K562 (cell line): ENCODE data around the gene NAA10. TPM values are rescaled to one million over a fixed set of nuclear protein-coding genes. Genes with fewer than 3 reads are reported as not detected.

Experiments used
- ATAC-seq: fragments of 200-7000 bp; cut with Tn5 transposase; 3 replicates; pipeline ENCODE4 v1.9.1; 2020; ENCODE audit warnings: moderate library complexity
- BruUV-seq: library from RNA; stranded (reverse); fragments of 400-500 nt; replicated peaks from 2 replicates; lab custom pipeline; 2021; lab: Mats Ljungman, UMichigan
- CTCF ChIA-PET: fragments of 300-600 bp; formaldehyde crosslinking; extraction: SDS; loops from one replicate; lab custom pipeline; 2021; ENCODE audit warnings: low intra/inter-chr PET ratio; lab: Yijun Ruan, JAX
- POLR2A ChIA-PET: fragments of 300-600, 350-650 bp; sonication (Branson Sonifier 250); formaldehyde crosslinking; extraction: SDS; loops from one replicate; lab custom pipeline; 2021; ENCODE audit warnings: antibody characterized with exemption, inconsistent platforms; lab: Yijun Ruan, JAX
- DNase-seq, 4 experiments: peaks; one replicate each; pipeline versions ENCODE4 v3.0.0 to v3.0.0-alpha.2; 2011 to 2018; ENCODE audit warnings: low spot score in 3 of 4, mixed read lengths in 3 of 4; ENCODE audit errors: extremely low read depth in 1 of 4
- FAIRE-seq: peaks from 2 replicates; lab custom pipeline; 2011; peaks lifted over from hg19 to GRCh38; lab: Jason Lieb, UNC
- H2AFZ ChIP-seq: 2 replicates; pipeline ENCODE4 v1.6.0; 2011; ENCODE audit warnings: low read depth, low read length, control low read depth, inconsistent platforms
- H3K27ac ChIP-seq: fragments of 200-600 bp; 3 replicates; pipeline ENCODE4 v1.8.0; 2011; ENCODE audit warnings: low read depth, mild to moderate bottlenecking, control low read depth, inconsistent platforms, low read length, moderate library complexity, mixed read lengths; ENCODE audit errors: extremely low read depth
- H3K27me3 ChIP-seq, 2 experiments: fragments of 300-600 bp in 1 of 2; 2 replicates in 1 of 2; 3 replicates in 1 of 2; pipeline versions ENCODE4 v1.6.0 to v1.8.0; 2011; ENCODE audit warnings: inconsistent platforms in 2 of 2, low read length in 2 of 2, mild to moderate bottlenecking in 1 of 2, mixed read lengths in 1 of 2, moderate library complexity in 1 of 2; ENCODE audit not compliant: control insufficient read depth in 2 of 2, insufficient read depth in 2 of 2
- H3K36me3 ChIP-seq: fragments of 300-600 bp; 3 replicates; pipeline ENCODE4 v1.8.0; 2011; ENCODE audit warnings: mild to moderate bottlenecking, low read length, inconsistent platforms; ENCODE audit not compliant: control insufficient read depth, insufficient read depth
- H3K4me1 ChIP-seq, 2 experiments: fragments of 200-600 bp in 1 of 2; replicated peaks in 1 of 2; 2 replicates in 1 of 2; 3 replicates in 1 of 2; pipeline versions ENCODE4 v1.5.1 to v1.8.0; 2011; ENCODE audit warnings: inconsistent platforms in 2 of 2, low read length in 2 of 2, mild to moderate bottlenecking in 1 of 2, mixed read lengths in 1 of 2, moderate library complexity in 1 of 2; ENCODE audit not compliant: control insufficient read depth in 2 of 2, insufficient read depth in 2 of 2
- H3K4me2 ChIP-seq: 2 replicates; pipeline ENCODE4 v1.6.1; 2011; ENCODE audit warnings: low read length, control low read depth, inconsistent platforms, mixed read lengths; ENCODE audit not compliant: insufficient read depth
- H3K4me3 ChIP-seq: fragments of 200-600 bp; sonication (generic), shearing (Covaris generic); 2 replicates; pipeline ENCODE4 v1.5.1; 2016; ENCODE audit warnings: control low read depth, inconsistent platforms
- H3K79me2 ChIP-seq: fragments of 200-600 bp; 3 replicates; pipeline ENCODE4 v1.8.0; 2011; ENCODE audit warnings: low read length, inconsistent platforms; ENCODE audit not compliant: control insufficient read depth, insufficient read depth
- H3K9ac ChIP-seq, 2 experiments: 2 replicates each; pipeline versions ENCODE4 v1.6.0 to v1.6.1; 2011; ENCODE audit warnings: low read depth in 2 of 2, low read length in 2 of 2, control low read depth in 1 of 2, inconsistent platforms in 1 of 2, mild to moderate bottlenecking in 1 of 2, mixed read lengths in 1 of 2; ENCODE audit not compliant: insufficient read depth in 1 of 2
- H3K9me1 ChIP-seq: one replicate; pipeline ENCODE4 v1.6.0; 2011; ENCODE audit warnings: inconsistent platforms, mild to moderate bottlenecking, low read length, moderate library complexity; ENCODE audit not compliant: control insufficient read depth, insufficient read depth
- H3K9me3 ChIP-seq: replicated peaks from 2 replicates; pipeline ENCODE4 v1.5.1; 2011; ENCODE audit warnings: low read depth, low read length, inconsistent platforms; ENCODE audit not compliant: control insufficient read depth, insufficient read depth
- H4K20me1 ChIP-seq: replicated peaks from 2 replicates; pipeline ENCODE4 v1.6.1; 2011; ENCODE audit warnings: low read length, inconsistent platforms, mixed read lengths; ENCODE audit not compliant: control insufficient read depth, insufficient read depth
- FOXP1 ChIP-seq: sonication (generic); formaldehyde crosslinking; IDR thresholded peaks from 2 replicates; pipeline ENCODE4 v1.8.0; 2022; ENCODE audit warnings: mild to moderate bottlenecking, missing genetic modification reagents
- KDM5B ChIP-seq: fragments of 200-600 bp; sonication (generic); IDR thresholded peaks from 2 replicates; pipeline ENCODE4 v1.6.1; 2012; ENCODE audit warnings: low read depth, mild to moderate bottlenecking, moderate library complexity, low read length, control low read depth, inconsistent platforms; ENCODE audit not compliant: insufficient replicate concordance
- RBBP5 ChIP-seq: fragments of 200-600 bp; sonication (generic); IDR thresholded peaks from 2 replicates; pipeline ENCODE4 v1.6.1; 2012; ENCODE audit warnings: borderline replicate concordance, mild to moderate bottlenecking, low read length, control low read depth, inconsistent platforms; ENCODE audit not compliant: insufficient read depth, poor library complexity, severe bottlenecking
- SAP30 ChIP-seq: fragments of 200-600 bp; sonication (generic); IDR thresholded peaks from 2 replicates; pipeline ENCODE4 v1.6.1; 2012; ENCODE audit warnings: borderline replicate concordance, low read depth, mild to moderate bottlenecking, moderate library complexity, low read length, control low read depth, inconsistent platforms; ENCODE audit not compliant: insufficient read depth, poor library complexity, severe bottlenecking
- ZBTB7A ChIP-seq: IDR thresholded peaks from 2 replicates; pipeline ENCODE4 v1.6.1; 2011; ENCODE audit warnings: low read depth, mild to moderate bottlenecking, low read length, moderate library complexity, borderline replicate concordance; ENCODE audit not compliant: control insufficient read depth
- ZNF3 ChIP-seq: fragments of 250-450 bp; sonication (Bioruptor Pico); IDR thresholded peaks from 2 replicates; pipeline ENCODE4 v1.5.0; 2021; ENCODE audit warnings: mild to moderate bottlenecking, moderate library complexity
- WGBS: fragments of 100-300 bp; shearing (Covaris generic); methylation state at CpG from one replicate; pipeline ENCODE4 v1.1.6; 2016; ENCODE audit warnings: low coverage, mixed read lengths; ENCODE audit not compliant: insufficient coverage; ENCODE audit errors: missing lambda C conversion rate; 5-methylcytosine and 5-hydroxymethylcytosine counted together
- in situ Hi-C: fragments of 300-500 bp; cut with MboI; formaldehyde crosslinking; loops from 4 replicates; pipeline ENCODE4 v1.15.0; 2018; ENCODE audit warnings: inconsistent platforms, mixed read lengths
- intact Hi-C: fragments of 100-400 bp; cut with micrococcal nuclease; formaldehyde crosslinking; loops from 2 replicates; pipeline ENCODE4 v1.14.2; 2022
- polyA plus RNA-seq, 8 experiments: library from polyadenylated mRNA; depleted of rRNA in 4 of 8; stranded (reverse) in 5 of 8; unstranded in 3 of 8; fragments of >200 nt; fragmentation: Nextera tagmentation in 2 of 8; fragmentation: Illumina TruSeq in 1 of 8; extraction: Ambion mirVana in 2 of 8; extraction: Trizol in 1 of 8; gene quantifications; 2 replicates each; pipeline versions ENCODE4 v1.2.1 to v1.2.3, GENCODE V29; 2011 to 2014; ENCODE audit warnings: inconsistent platforms in 1 of 8, missing spikeins in 1 of 8
- total RNA-seq, 7 experiments: library from RNA; depleted of rRNA in 6 of 7; stranded (reverse); fragments of >200 nt in 6 of 7; fragmentation: Illumina TruSeq in 2 of 7; extraction: Trizol in 2 of 7; gene quantifications; 2 replicates each; pipeline versions ENCODE4 v1.2.1 to v1.2.3, GENCODE V29; 2011 to 2021; ENCODE audit warnings: low replicate concordance in 1 of 7
- TF ChIP-seq, protein P1 (sequence below): sonication (generic); formaldehyde crosslinking; IDR thresholded peaks from 2 replicates; pipeline ENCODE4 v1.8.0; 2022; ENCODE audit warnings: missing genetic modification reagents, mild to moderate bottlenecking, moderate library complexity, borderline replicate concordance

Gene NAA10
- total and polyA plus RNA-seq, 9 of the 15 experiments (the other 6 are each of a cell fraction or from before 2014, with no cell fraction given): 11.1 to 250 (median 134) TPM

DNA sequence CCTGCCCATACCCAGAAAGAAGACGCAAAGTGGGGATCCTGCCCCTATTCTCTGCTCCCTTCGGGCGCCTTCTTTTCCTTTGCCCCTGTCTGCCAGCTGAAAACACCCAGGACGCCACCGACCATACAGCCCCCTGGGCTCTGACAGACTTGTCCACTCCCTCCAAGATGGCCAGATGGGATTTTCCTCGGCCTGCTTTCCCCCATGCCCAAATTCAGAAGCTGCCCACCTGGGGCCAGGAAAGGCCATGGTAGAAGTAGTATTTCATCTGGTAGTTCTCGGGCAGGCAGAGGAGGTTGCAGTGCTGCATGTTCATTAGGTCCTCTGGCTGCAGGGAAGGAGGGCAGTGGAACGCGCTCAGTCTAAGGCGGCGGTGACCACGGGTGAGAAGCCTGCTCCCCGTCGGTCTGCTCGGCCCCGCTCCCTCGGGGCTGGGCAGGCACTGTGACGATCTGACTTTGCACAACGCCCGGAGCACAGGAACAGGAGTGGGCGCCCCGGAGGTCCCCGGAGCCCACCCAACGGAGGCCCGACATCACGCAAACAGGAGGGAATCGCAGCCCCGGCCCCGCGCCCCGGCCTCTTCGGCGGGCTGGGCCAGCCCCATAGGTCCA, 582 bp downstream of the NAA10 start:
- POLR2A ChIA-PET: interaction anchor here (0.6 to 2.0 kb wide), 4 partner anchors 9 to 407 kb away, joined by 3 to 12 read pairs (median 4); partner anchors contain the start of gene RENBP
- H3K4me3 ChIP-seq: peak overlapping the region; percentile 97
- H2AFZ ChIP-seq: no peak overlapping the region
- peaks cover 45% of the 10 kb centered on the region for H3K36me3 ChIP-seq
- FAIRE-seq (peak; percentile 26), ATAC-seq (peak; percentile 33), DNase-seq (no peak)
- H3K4me2 ChIP-seq: peak overlapping the region; percentile 97
- H3K79me2 ChIP-seq: peaks cover 32% of the 10 kb centered on the region
- H3K27ac ChIP-seq: peak overlapping the region; percentile 71
- 0% methylated on average over 3 of the region's 33 CpGs for WGBS
- intact Hi-C loops: no loop called here
- peaks cover 18 to 39% of the 10 kb centered on the region in 2 experiments; a peak in 4 of 5 replicates for H3K4me1 ChIP-seq
- H4K20me1 ChIP-seq: no peaks in the 10 kb centered on the region
- no peaks in the 10 kb centered on the region for H3K9me1 ChIP-seq
- H3K9me3 ChIP-seq: no peaks in the 10 kb centered on the region
- peak overlapping the region; percentile 86 to 99 for H3K9ac ChIP-seq
- in situ Hi-C loops: no loop called here
- BruUV-seq: no TSS peak
- H3K27me3 ChIP-seq: no peaks in the 10 kb centered on the region
- CTCF ChIA-PET: no interaction called here
- peak; percentile 53 for TF ChIP-seq SAP30
- peak; percentile 32 for TF ChIP-seq RBBP5
- TF ChIP-seq, protein P1, sequence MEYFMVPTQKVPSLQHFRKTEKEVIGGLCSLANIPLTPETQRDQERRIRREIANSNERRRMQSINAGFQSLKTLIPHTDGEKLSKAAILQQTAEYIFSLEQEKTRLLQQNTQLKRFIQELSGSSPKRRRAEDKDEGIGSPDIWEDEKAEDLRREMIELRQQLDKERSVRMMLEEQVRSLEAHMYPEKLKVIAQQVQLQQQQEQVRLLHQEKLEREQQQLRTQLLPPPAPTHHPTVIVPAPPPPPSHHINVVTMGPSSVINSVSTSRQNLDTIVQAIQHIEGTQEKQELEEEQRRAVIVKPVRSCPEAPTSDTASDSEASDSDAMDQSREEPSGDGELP (CRISPR knock-in tag): peak; percentile 33; the same call in 1 of the 2 replicates
- TF ChIP-seq KDM5B: peak; percentile 25
- TF ChIP-seq ZNF3: no peak
- TF ChIP-seq ZBTB7A: peak; percentile 5; the same call in 1 of the 2 replicates
- no peak for TF ChIP-seq FOXP1 (CRISPR knock-in tag)
